OCI-LY1 (cell line): ENCODE measurements around the gene ARL5C.

Experiments used
- H2AFZ ChIP-seq: fragments of 200-600 bp; sonication (generic), shearing (Covaris generic); 2 replicates; pipeline ENCODE4 v1.6.0; 2014; ENCODE audit warnings: antibody characterized with exemption, mild to moderate bottlenecking, low read length
- H3F3A ChIP-seq: fragments of 200-600 bp; sonication (generic), shearing (Covaris generic); 2 replicates; pipeline ENCODE4 v1.6.0; 2014; ENCODE audit warnings: mild to moderate bottlenecking, antibody characterized with exemption, low read length, moderate library complexity; ENCODE audit not compliant: insufficient read depth
- H3K27ac ChIP-seq: fragments of 200-600 bp; sonication (generic); 2 replicates; pipeline ENCODE4 v1.5.1; 2014; ENCODE audit warnings: low read length, mixed run types, mild to moderate bottlenecking, low read depth; ENCODE audit not compliant: poor library complexity, severe bottlenecking
- H3K27me3 ChIP-seq: fragments of 200-600 bp; sonication (generic); 2 replicates; pipeline ENCODE4 v1.6.0; 2014; ENCODE audit warnings: antibody characterized with exemption, mild to moderate bottlenecking, low read length, moderate library complexity; ENCODE audit not compliant: insufficient read depth
- H3K36me3 ChIP-seq: fragments of 200-600 bp; sonication (generic); 2 replicates; pipeline ENCODE4 v1.6.1; 2014; ENCODE audit warnings: mild to moderate bottlenecking, antibody characterized with exemption, low read length, moderate library complexity, mixed read lengths; ENCODE audit not compliant: insufficient read depth
- H3K4me1 ChIP-seq: fragments of 200-600 bp; sonication (generic); 2 replicates; pipeline ENCODE4 v1.5.1; 2014; ENCODE audit warnings: mild to moderate bottlenecking, low read length, moderate library complexity; ENCODE audit not compliant: insufficient read depth, severe bottlenecking
- H3K4me2 ChIP-seq: fragments of 200-600 bp; sonication (generic), shearing (Covaris generic); 2 replicates; pipeline ENCODE4 v1.6.1; 2014; ENCODE audit warnings: low read length
- H3K4me3 ChIP-seq: fragments of 200-600 bp; sonication (generic); 2 replicates; pipeline ENCODE4 v1.5.1; 2014; ENCODE audit warnings: low read length, low read depth, mild to moderate bottlenecking, mixed read lengths; ENCODE audit not compliant: poor library complexity, severe bottlenecking
- H3K79me2 ChIP-seq: fragments of 200-600 bp; shearing (Covaris generic); 2 replicates; pipeline ENCODE4 v1.6.1; 2016; ENCODE audit warnings: mixed run types, low read length, mixed read lengths; ENCODE audit not compliant: insufficient read depth
- H3K9ac ChIP-seq: fragments of 200-600 bp; sonication (generic), shearing (Covaris generic); 2 replicates; pipeline ENCODE4 v1.6.1; 2014; ENCODE audit warnings: mild to moderate bottlenecking, low read length, mixed read lengths
- H3K9me2 ChIP-seq: fragments of 200-600 bp; sonication (generic), shearing (Covaris generic); 2 replicates; pipeline ENCODE4 v1.6.1; 2014; ENCODE audit warnings: low read depth, mild to moderate bottlenecking, low read length, mixed read lengths
- H3K9me3 ChIP-seq: fragments of 200-600 bp; shearing (Covaris generic); 2 replicates; pipeline ENCODE4 v1.6.1; 2014; ENCODE audit warnings: low read length, mixed read lengths
- H4K20me1 ChIP-seq: fragments of 200-600 bp; sonication (generic), shearing (Covaris generic); 2 replicates; pipeline ENCODE4 v1.6.0; 2016; ENCODE audit warnings: mild to moderate bottlenecking, low read length; ENCODE audit not compliant: insufficient read depth
- CTCF ChIP-seq: fragments of 200-600 bp; sonication (generic), shearing (Covaris generic); IDR thresholded peaks from 2 replicates; pipeline ENCODE4 v1.5.1; 2017; ENCODE audit warnings: mild to moderate bottlenecking, antibody characterized with exemption, low read length, moderate library complexity, mixed read lengths
- EZH2 ChIP-seq: fragments of 200-600 bp; sonication (generic), shearing (Covaris generic); IDR thresholded peaks from 2 replicates; pipeline ENCODE4 v1.8.0; 2017; ENCODE audit warnings: borderline replicate concordance, mixed run types, mild to moderate bottlenecking, antibody characterized with exemption, low read length, moderate library complexity, mixed read lengths

Gene ARL5C

GRCh38 chr17:39165841-39166349, at the start of gene ARL5C:
TSS of gene ARL5C (minus strand) at chr17:39166161. CDS start at chr17:39165760, 401 bp downstream.
- Histone ChIP-seq H3K27me3 (no peaks in the 10 kb centered on the region; the same call in none of the 2 replicates), H2AFZ (no peak within 1 kb of the TSS), H4K20me1 (no peaks in the 10 kb centered on the region), H3K9ac (peak within 1 kb of the TSS; percentile 50; the same call in 1 of the 2 replicates), H3K79me2 (no peaks in the 10 kb centered on the region), H3K27ac (no peak within 1 kb of the TSS), H3K4me3 (peak within 1 kb of the TSS; percentile 59), H3K4me2 (peak within 1 kb of the TSS; percentile 77), H3K4me1 (peaks cover 6% of the 10 kb centered on the region), H3K9me3 (no peaks in the 10 kb centered on the region), H3F3A (no peaks in the 10 kb centered on the region), H3K36me3 (no peaks in the 10 kb centered on the region), H3K9me2 (no peaks in the 10 kb centered on the region)
- TF ChIP-seq EZH2 (no peak), CTCF (no peak)

DNA sequence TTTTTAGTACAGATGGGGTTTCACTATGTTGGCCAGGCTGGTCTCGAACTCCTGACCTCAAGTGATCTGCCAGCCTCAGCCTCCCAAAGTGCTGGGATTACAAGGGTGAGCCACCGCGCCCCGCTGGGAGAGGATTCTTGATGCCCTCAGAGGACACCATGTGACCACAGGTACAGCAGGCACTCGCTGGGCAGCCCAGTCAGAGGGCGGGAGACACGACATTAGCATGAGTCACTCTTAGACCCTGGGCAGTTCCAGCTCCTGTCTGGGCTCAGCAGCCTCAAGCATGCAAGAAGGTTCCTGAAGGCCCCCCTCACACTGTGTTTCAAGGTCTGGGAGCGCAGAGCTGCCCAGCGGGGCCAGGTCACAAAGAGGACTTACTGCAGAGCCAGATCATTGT, 47.9 kb upstream of the ARL5C start:
- H3K4me3 ChIP-seq: no peak overlapping the region
- no peak overlapping the region for H2AFZ ChIP-seq
- H3K79me2 ChIP-seq: no peaks in the 10 kb centered on the region
- peaks cover 12% of the 10 kb centered on the region for H3K27me3 ChIP-seq
- H3K9me2 ChIP-seq: no peaks in the 10 kb centered on the region
- H3K27ac ChIP-seq: no peak overlapping the region
- H3K9ac ChIP-seq: no peak overlapping the region
- H3K9me3 ChIP-seq: no peaks in the 10 kb centered on the region
- H3K4me1 ChIP-seq: peaks cover 14% of the 10 kb centered on the region
- H3F3A ChIP-seq: no peaks in the 10 kb centered on the region
- no peak overlapping the region for H3K4me2 ChIP-seq
- TF ChIP-seq EZH2 (no peak), CTCF (no peak)
- no peaks in the 10 kb centered on the region for H4K20me1 ChIP-seq
- no peaks in the 10 kb centered on the region for H3K36me3 ChIP-seq

GRCh38 chr17:39212841-39213480, 47.0 kb upstream of the ARL5C start:
- no peaks in the 10 kb centered on the region for H3K9me3 ChIP-seq
- no peaks in the 10 kb centered on the region for H4K20me1 ChIP-seq
- H3K27ac ChIP-seq: no peak overlapping the region
- H3K36me3 ChIP-seq: no peaks in the 10 kb centered on the region
- H3K4me1 ChIP-seq: peaks cover 23% of the 10 kb centered on the region
- H2AFZ ChIP-seq: no peak overlapping the region
- H3K27me3 ChIP-seq: peaks cover 12% of the 10 kb centered on the region
- TF ChIP-seq EZH2 (no peak), CTCF (no peak)
- H3F3A ChIP-seq: peaks cover 7% of the 10 kb centered on the region; the same call in 1 of the 2 replicates
- no peaks in the 10 kb centered on the region for H3K79me2 ChIP-seq
- no peak overlapping the region for H3K4me3 ChIP-seq
- no peak overlapping the region for H3K9ac ChIP-seq
- no peak overlapping the region for H3K4me2 ChIP-seq
- H3K9me2 ChIP-seq: no peaks in the 10 kb centered on the region
